B cell (primary cell): ENCODE data around the gene RNF126. TPM values are rescaled to one million over a fixed set of nuclear protein-coding genes. Genes with fewer than 3 reads are reported as not detected.

ENCODE experiments used
- ATAC-seq: fragments of 200-7000 bp; cut with Tn5 transposase; one replicate; pipeline ENCODE4 v1.10.0; 2021; ENCODE audit warnings: low read depth, mild to moderate bottlenecking, moderate number of reproducible peaks, moderate library complexity
- CTCF ChIA-PET: fragments of 350-600 bp; sonication (Branson Sonifier 250); formaldehyde crosslinking; loops from one replicate; lab custom pipeline; 2021; ENCODE audit warnings: antibody characterized with exemption, inconsistent platforms; lab: Charles Lee
- POLR2A ChIA-PET: fragments of 350-600 bp; sonication (Branson Sonifier 250); formaldehyde crosslinking; loops from one replicate; lab custom pipeline; 2021; ENCODE audit warnings: antibody characterized with exemption; lab: Charles Lee
- DNase-seq: peaks from one replicate; pipeline ENCODE4 v3.0.0; 2013
- H2AFZ ChIP-seq: 2 replicates; pipeline ENCODE4 v1.6.1; 2012; ENCODE audit warnings: mild to moderate bottlenecking, low read depth, low read length; ENCODE audit not compliant: insufficient read depth, poor library complexity, severe bottlenecking
- H3K27ac ChIP-seq, 2 donors: 1 replicate in 1 of 2; 2 replicates in 1 of 2; pipeline ENCODE4 v1.5.1; 2012 to 2013; ENCODE audit warnings: low read length in 2 of 2, mild to moderate bottlenecking in 2 of 2, moderate library complexity in 1 of 2
- H3K27me3 ChIP-seq, 4 experiments: fragments of 200-600 bp in 1 of 4; sonication (generic) in 1 of 4; replicated peaks in 1 of 4; 1 replicate in 2 of 4; 2 replicates in 2 of 4; pipeline versions ENCODE4 v1.6.1 to v1.7.0; 2013 to 2016; ENCODE audit warnings: low read length in 3 of 4, mild to moderate bottlenecking in 2 of 4, mixed read lengths in 1 of 4, moderate library complexity in 1 of 4; ENCODE audit not compliant: insufficient read depth in 4 of 4, control insufficient read depth in 3 of 4; ENCODE audit errors: control extremely low read depth in 1 of 4
- H3K36me3 ChIP-seq, 2 experiments: replicated peaks in 1 of 2; 1 replicate in 1 of 2; 2 replicates in 1 of 2; pipeline versions ENCODE4 v1.6.1 to v1.7.1; 2013; ENCODE audit warnings: low read length in 1 of 2; ENCODE audit not compliant: insufficient read depth in 2 of 2, control insufficient read depth in 1 of 2; ENCODE audit errors: control extremely low read depth in 1 of 2, extremely low read depth in 1 of 2
- H3K4me1 ChIP-seq, 2 donors: fragments of 200-600 bp in 1 of 2; sonication (generic) in 1 of 2; 1 replicate in 1 of 2; 2 replicates in 1 of 2; pipeline versions ENCODE4 v1.5.1 to v1.6.1; 2013 to 2017; ENCODE audit warnings: low read length in 2 of 2; ENCODE audit not compliant: control insufficient read depth in 2 of 2, insufficient read depth in 2 of 2
- H3K4me2 ChIP-seq: replicated peaks from 2 replicates; pipeline ENCODE3; 2012; ENCODE audit warnings: mild to moderate bottlenecking, low read depth, low read length; ENCODE audit not compliant: poor library complexity, severe bottlenecking
- H3K4me3 ChIP-seq, 5 experiments: fragments of 200-600 bp in 1 of 5; sonication (generic) in 1 of 5; 1 replicate in 3 of 5; 2 replicates in 2 of 5; pipeline versions ENCODE4 v1.5.1 to v1.7.0; 2011 to 2016; ENCODE audit warnings: low read length in 4 of 5, mild to moderate bottlenecking in 4 of 5, low read depth in 2 of 5, control low read depth in 1 of 5, moderate library complexity in 1 of 5; ENCODE audit not compliant: insufficient read depth in 1 of 5; ENCODE audit errors: control extremely low read depth in 1 of 5, extremely low read depth in 1 of 5
- H3K79me2 ChIP-seq: fragments of 200-600 bp; sonication (generic); one replicate; pipeline ENCODE4 v1.6.0; 2016; ENCODE audit warnings: low read length; ENCODE audit not compliant: control insufficient read depth, insufficient read depth
- H3K9ac ChIP-seq: fragments of 200-600 bp; sonication (generic); 2 replicates; pipeline ENCODE4 v1.6.1; 2017; ENCODE audit warnings: mild to moderate bottlenecking, low read length, moderate library complexity
- H3K9me3 ChIP-seq, 3 donors: one replicate each; pipeline versions ENCODE4 v1.6.1 to v1.7.1; 2013; ENCODE audit warnings: low read length in 2 of 3; ENCODE audit not compliant: control insufficient read depth in 2 of 3, insufficient read depth in 1 of 3; ENCODE audit errors: control extremely low read depth in 1 of 3
- H4K20me1 ChIP-seq: 2 replicates; pipeline ENCODE4 v1.6.0; 2012; ENCODE audit warnings: mild to moderate bottlenecking, low read length; ENCODE audit not compliant: insufficient read depth, control insufficient read depth, poor library complexity, severe bottlenecking
- H3K27ac Mint-ChIP-seq: one replicate; pipeline ENCODE4 v1.8.0; 2021; ENCODE audit warnings: mixed read lengths
- H3K27me3 Mint-ChIP-seq: one replicate; pipeline ENCODE4 v1.8.0; 2021; ENCODE audit warnings: mixed read lengths
- H3K4me1 Mint-ChIP-seq: one replicate; pipeline ENCODE4 v1.8.0; 2021; ENCODE audit warnings: mixed read lengths
- H3K4me3 Mint-ChIP-seq: one replicate; pipeline ENCODE4 v1.8.0; 2021; ENCODE audit warnings: mixed read lengths
- H3K9me3 Mint-ChIP-seq: one replicate; pipeline ENCODE4 v1.8.0; 2022; ENCODE audit warnings: mixed read lengths; ENCODE audit not compliant: insufficient read depth
- EZH2 ChIP-seq: IDR thresholded peaks from 2 replicates; pipeline ENCODE4 v1.6.1; 2012; ENCODE audit warnings: borderline replicate concordance, low read depth, mild to moderate bottlenecking, moderate library complexity, low read length; ENCODE audit not compliant: insufficient read depth, poor library complexity, severe bottlenecking
- WGBS: methylation state at CpG from one replicate; pipeline ENCODE4 v1.1.5; 2013; ENCODE audit warnings: missing lambda C conversion rate; ENCODE audit not compliant: insufficient coverage; 5-methylcytosine and 5-hydroxymethylcytosine counted together
- intact Hi-C: fragments of 100-400 bp; cut with micrococcal nuclease; formaldehyde crosslinking; loops from one replicate; pipeline ENCODE4 v1.10.0; 2022
- polyA plus RNA-seq: library from polyadenylated mRNA; depleted of rRNA; stranded (reverse); fragments of >200 nt; gene quantifications from 2 replicates; pipeline ENCODE4 v1.2.3, GENCODE V29; 2012
- total RNA-seq, 2 donors: library from RNA; stranded (reverse); fragments of 120-200 nt in 1 of 2; gene quantifications; 1 replicate in 1 of 2; 2 replicates in 1 of 2; pipeline versions ENCODE4 v1.2.3 to v1.2.4, GENCODE V29; 2013 to 2022
- TF ChIP-seq, protein P1 (sequence below): fragments of 200-600 bp; IDR thresholded peaks from one replicate; pipeline ENCODE4 v1.8.0; 2022; ENCODE audit warnings: antibody characterized with exemption, mild to moderate bottlenecking

Gene RNF126
- total and polyA plus RNA-seq, 2 donors (not counting 1 experiment from before 2014, with no cell fraction given) = 74.3 to 118 TPM

DNA sequence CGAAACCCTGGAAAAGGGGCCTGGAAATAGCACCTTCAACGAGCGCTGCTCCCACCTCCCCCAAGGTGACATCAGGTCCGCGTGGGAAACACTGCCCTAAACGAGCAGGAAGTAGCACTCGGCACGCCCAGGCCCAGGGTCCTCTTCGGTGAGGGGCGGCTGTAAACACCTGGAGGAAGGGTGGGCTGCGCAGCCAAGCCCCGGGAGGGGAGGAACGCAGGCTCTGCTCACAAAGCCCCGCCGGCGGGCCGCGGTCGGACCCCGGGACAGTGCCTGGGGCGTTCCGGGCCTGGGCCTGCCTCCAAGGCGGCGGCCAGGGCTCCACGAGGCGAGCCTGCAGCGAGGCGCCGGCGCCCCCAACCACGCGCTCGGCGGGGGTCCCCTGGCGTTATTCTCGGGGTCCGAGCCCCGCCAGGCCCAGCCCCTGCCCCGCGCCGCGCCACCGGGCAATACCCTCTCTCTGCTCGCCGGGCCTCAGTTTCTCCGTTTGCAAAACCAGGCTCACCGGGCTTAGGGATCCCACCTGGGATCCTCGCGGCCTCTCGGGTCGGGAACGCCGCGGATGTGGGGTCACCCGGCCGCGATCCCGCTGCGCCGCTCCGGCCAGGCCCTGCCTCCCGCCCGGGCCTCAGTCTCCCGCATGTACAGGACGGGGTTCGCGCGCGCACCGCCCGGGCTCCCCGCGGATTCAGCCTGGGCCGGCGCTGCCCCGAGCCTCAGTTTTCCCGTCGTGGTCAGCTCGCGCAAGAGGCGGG lies 630 bp downstream of the RNF126 start:
- Mint-ChIP-seq H3K27ac (peak overlapping the region; percentile 98), H3K27me3 (no peaks in the 10 kb centered on the region), H3K9me3 (no peaks in the 10 kb centered on the region), H3K4me3 (peak overlapping the region; percentile 96), H3K4me1 (peaks cover 51% of the 10 kb centered on the region)
- Histone ChIP-seq H3K36me3 (peaks cover 0 to 20% of the 10 kb centered on the region in 2 experiments), H2AFZ (peak overlapping the region; percentile 90), H3K4me1 (peaks cover 33 to 67% of the 10 kb centered on the region in 2 donors), H3K79me2 (peaks cover 63% of the 10 kb centered on the region), H3K27me3 (no peaks in the 10 kb centered on the region), H3K9ac (peak overlapping the region; percentile 79), H3K4me2 (peak overlapping the region; percentile 96), H4K20me1 (peaks cover 54% of the 10 kb centered on the region), H3K9me3 (peaks cover 0 to 4% (median 0%) of the 10 kb centered on the region in 3 donors), H3K4me3 (peak overlapping the region; percentile 65 to 94 (median 82)), H3K27ac (peak overlapping the region; percentile 87 to 97)
- ATAC-seq (peak; percentile 16), DNase-seq (peak; percentile 80)
- ChIA-PET CTCF (interaction anchor here (1.0 to 1.9 kb wide), 3 partner anchors 18 to 75 kb away, joined by 3 to 17 read pairs (median 8); no protein-coding TSS in a partner anchor), POLR2A (interaction anchor here (0.6 to 1.4 kb wide), 5 partner anchors 14 to 165 kb away, joined by 3 to 20 read pairs (median 4); partner anchors contain the start of gene AZU1)
- intact Hi-C loops = loop anchor here (2.0 to 10.0 kb wide), 3 partner anchors 30 to 262 kb away; partner anchors contain the start of genes ARID3A, CDC34 and POLRMT
- TF ChIP-seq EZH2 = no peak
- TF ChIP-seq, protein P1, sequence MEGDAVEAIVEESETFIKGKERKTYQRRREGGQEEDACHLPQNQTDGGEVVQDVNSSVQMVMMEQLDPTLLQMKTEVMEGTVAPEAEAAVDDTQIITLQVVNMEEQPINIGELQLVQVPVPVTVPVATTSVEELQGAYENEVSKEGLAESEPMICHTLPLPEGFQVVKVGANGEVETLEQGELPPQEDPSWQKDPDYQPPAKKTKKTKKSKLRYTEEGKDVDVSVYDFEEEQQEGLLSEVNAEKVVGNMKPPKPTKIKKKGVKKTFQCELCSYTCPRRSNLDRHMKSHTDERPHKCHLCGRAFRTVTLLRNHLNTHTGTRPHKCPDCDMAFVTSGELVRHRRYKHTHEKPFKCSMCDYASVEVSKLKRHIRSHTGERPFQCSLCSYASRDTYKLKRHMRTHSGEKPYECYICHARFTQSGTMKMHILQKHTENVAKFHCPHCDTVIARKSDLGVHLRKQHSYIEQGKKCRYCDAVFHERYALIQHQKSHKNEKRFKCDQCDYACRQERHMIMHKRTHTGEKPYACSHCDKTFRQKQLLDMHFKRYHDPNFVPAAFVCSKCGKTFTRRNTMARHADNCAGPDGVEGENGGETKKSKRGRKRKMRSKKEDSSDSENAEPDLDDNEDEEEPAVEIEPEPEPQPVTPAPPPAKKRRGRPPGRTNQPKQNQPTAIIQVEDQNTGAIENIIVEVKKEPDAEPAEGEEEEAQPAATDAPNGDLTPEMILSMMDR = no peak
- WGBS = under 1% methylated on average over 81 of the region's 81 CpGs
